ENCODE measurements around the gene MYOF. TPM values are rescaled to one million over a fixed set of nuclear protein-coding genes. Genes with fewer than 3 reads are reported as not detected.
"Not testable (repeated sequence)": the region's sequence is repeated elsewhere in the genome, so short reads cannot be mapped to it uniquely, and the experiment has no call there.

The MYOF gene
- total RNA-seq, 2 experiments from 2014 or later, result 22.1 to 22.8 TPM

GRCh38 chr10:93383562-93383981, 98.6 kb downstream of the MYOF start:
- Mint-ChIP-seq H3K27ac (no peak overlapping the region), H3K4me3 (no peak overlapping the region), H3K27me3 (no peaks in the 10 kb centered on the region), H3K4me1 (peaks cover 34% of the 10 kb centered on the region), H3K36me3 (peaks cover 36% of the 10 kb centered on the region), H3K9me3 (no peaks in the 10 kb centered on the region)
- DNase-seq, result no peak

GRCh38 chr10:93379731-93380575, 102.2 kb downstream of the MYOF start:
- Mint-ChIP-seq H3K36me3 (peaks cover 26% of the 10 kb centered on the region), H3K4me3 (peak overlapping the region; percentile 22), H3K27ac (peak overlapping the region; percentile 96), H3K4me1 (peaks cover 35% of the 10 kb centered on the region), H3K27me3 (peaks cover 3% of the 10 kb centered on the region), H3K9me3 (no peaks in the 10 kb centered on the region)
- DNase-seq, result peak; percentile 53

GRCh38 chr10:93378997-93379730, 103.0 kb downstream of the MYOF start:
- Mint-ChIP-seq H3K9me3 (no peaks in the 10 kb centered on the region), H3K4me1 (peaks cover 35% of the 10 kb centered on the region), H3K27me3 (peaks cover 3% of the 10 kb centered on the region), H3K36me3 (peaks cover 32% of the 10 kb centered on the region), H3K27ac (peak overlapping the region; percentile 96), H3K4me3 (peak overlapping the region; percentile 22)
- peak; percentile 24 for DNase-seq

- Mint-ChIP-seq H3K27me3 (peaks cover 3% of the 10 kb centered on the region), H3K9me3 (no peaks in the 10 kb centered on the region), H3K4me3 (no peak overlapping the region), H3K4me1 (peaks cover 35% of the 10 kb centered on the region), H3K27ac (no peak overlapping the region), H3K36me3 (peaks cover 35% of the 10 kb centered on the region)
- no peak for DNase-seq
Measured at GRCh38 chr10:93378039-93378438, 104.1 kb downstream of the MYOF start.

DNA sequence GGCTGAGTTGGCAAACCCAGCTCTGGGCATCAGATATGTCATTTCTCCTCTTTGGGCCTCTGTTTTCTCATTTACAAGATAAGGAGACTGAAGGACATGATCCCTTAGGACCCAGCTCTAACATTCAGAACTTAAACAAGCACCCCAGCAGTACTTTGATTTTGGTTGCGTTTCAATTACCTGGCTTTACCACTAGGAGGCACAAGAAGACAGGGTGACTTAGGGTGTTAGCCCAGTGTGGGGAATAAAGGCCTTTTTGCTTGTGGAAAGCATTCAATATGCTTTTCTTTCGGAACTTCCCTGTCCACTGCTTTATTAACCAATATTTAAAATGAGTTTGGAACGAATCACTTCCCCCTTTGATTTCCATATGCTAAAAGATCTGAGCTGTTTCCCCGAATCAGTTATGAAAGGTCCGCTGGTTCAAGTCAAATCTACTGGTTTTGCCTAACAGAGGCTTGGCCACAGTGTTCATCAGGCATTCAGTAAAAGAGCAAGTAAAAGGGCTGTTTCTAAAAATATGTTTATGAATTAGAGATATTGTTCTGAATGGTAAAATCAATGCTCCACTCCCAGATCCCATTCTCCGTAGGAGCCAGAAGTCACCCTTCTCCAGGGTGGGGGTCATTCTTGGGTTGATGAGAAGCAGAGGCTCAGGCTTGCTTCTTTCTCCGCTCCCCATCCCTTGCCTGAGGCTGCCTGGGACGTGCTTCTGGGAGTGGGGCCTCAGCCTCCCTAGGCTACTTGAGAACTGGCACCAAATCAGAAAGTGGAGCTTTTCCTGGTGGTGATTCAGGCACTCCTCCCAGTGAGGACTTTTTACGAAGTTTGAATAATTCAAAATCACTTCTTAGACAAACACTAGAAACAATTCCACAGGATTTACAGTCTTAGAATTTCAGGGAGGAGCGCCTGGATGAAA, 105.5 kb downstream of the MYOF start:
- peak; percentile 20 for DNase-seq
- Mint-ChIP-seq H3K27ac (no peak overlapping the region), H3K36me3 (peaks cover 31% of the 10 kb centered on the region), H3K9me3 (no peaks in the 10 kb centered on the region), H3K4me3 (no peak overlapping the region), H3K27me3 (peaks cover 3% of the 10 kb centered on the region), H3K4me1 (peaks cover 35% of the 10 kb centered on the region)

GRCh38 chr10:93370961-93371360, 111.2 kb downstream of the MYOF start:
- Mint-ChIP-seq H3K9me3 (no peaks in the 10 kb centered on the region), H3K27ac (no peak overlapping the region), H3K36me3 (peaks cover 23% of the 10 kb centered on the region), H3K27me3 (no peaks in the 10 kb centered on the region), H3K4me3 (no peak overlapping the region), H3K4me1 (no peaks in the 10 kb centered on the region)
- DNase-seq, result no peak

- Mint-ChIP-seq H3K4me3 (no peak overlapping the region), H3K27ac (no peak overlapping the region), H3K4me1 (peaks cover 2% of the 10 kb centered on the region), H3K9me3 (no peaks in the 10 kb centered on the region), H3K27me3 (no peaks in the 10 kb centered on the region), H3K36me3 (peaks cover 22% of the 10 kb centered on the region)
- no peak for DNase-seq
Measured at GRCh38 chr10:93369588-93370164, 112.5 kb downstream of the MYOF start.

GRCh38 chr10:93368210-93368609, 113.9 kb downstream of the MYOF start:
- Mint-ChIP-seq H3K27ac (no peak overlapping the region), H3K4me3 (no peak overlapping the region), H3K9me3 (no peaks in the 10 kb centered on the region), H3K36me3 (peaks cover 10% of the 10 kb centered on the region), H3K27me3 (no peaks in the 10 kb centered on the region), H3K4me1 (peaks cover 2% of the 10 kb centered on the region)
- no peak for DNase-seq

- Mint-ChIP-seq H3K27ac (no peak overlapping the region), H3K4me3 (no peak overlapping the region), H3K9me3 (no peaks in the 10 kb centered on the region), H3K4me1 (peaks cover 2% of the 10 kb centered on the region), H3K27me3 (no peaks in the 10 kb centered on the region), H3K36me3 (peaks cover 10% of the 10 kb centered on the region)
- DNase-seq, result no peak
Measured at GRCh38 chr10:93367664-93368063, 114.5 kb downstream of the MYOF start.

DNA sequence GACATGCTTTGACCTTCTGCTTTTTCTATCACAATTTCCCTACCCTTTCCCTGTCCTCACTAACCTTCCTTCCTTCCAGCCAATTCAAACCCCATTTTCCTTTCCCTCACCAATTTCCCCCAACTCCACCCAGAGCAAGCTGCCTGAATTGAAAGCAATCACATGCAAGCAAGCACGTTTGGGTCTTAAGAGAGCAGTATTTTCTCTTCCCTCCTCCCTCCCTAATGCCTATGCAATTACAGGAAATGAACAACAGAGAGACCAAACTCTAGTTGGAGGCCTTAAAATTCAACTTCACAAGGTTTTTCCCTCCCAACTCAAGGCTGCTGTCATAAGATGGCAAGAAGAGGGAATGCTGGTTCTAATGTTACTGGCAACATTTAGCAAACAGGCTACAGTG, 117.2 kb downstream of the MYOF start:
- peaks cover 6% of the 10 kb centered on the region for H3K36me3 Mint-ChIP-seq
- H3K27me3 Mint-ChIP-seq, result no peaks in the 10 kb centered on the region
- no peak for DNase-seq
- no peak overlapping the region for H3K4me3 Mint-ChIP-seq
- peaks cover 2% of the 10 kb centered on the region for H3K4me1 Mint-ChIP-seq
- no peak overlapping the region for H3K27ac Mint-ChIP-seq
- H3K9me3 Mint-ChIP-seq, result no peaks in the 10 kb centered on the region

GRCh38 chr10:93363891-93364648, 118.1 kb downstream of the MYOF start:
- Mint-ChIP-seq H3K36me3 (peaks cover 6% of the 10 kb centered on the region), H3K27me3 (no peaks in the 10 kb centered on the region), H3K4me1 (peaks cover 2% of the 10 kb centered on the region), H3K9me3 (no peaks in the 10 kb centered on the region), H3K4me3 (no peak overlapping the region), H3K27ac (no peak overlapping the region)
- no peak for DNase-seq

GRCh38 chr10:93358398-93358797, 123.7 kb downstream of the MYOF start:
- not testable (repeated sequence) for DNase-seq, H3K9me3 Mint-ChIP-seq, H3K27ac Mint-ChIP-seq, H3K4me1 Mint-ChIP-seq, H3K4me3 Mint-ChIP-seq
- Mint-ChIP-seq H3K27me3 (peaks cover 24% of the 10 kb centered on the region), H3K36me3 (peaks cover 21% of the 10 kb centered on the region)

GRCh38 chr10:93357680-93358079, 124.5 kb downstream of the MYOF start:
- Mint-ChIP-seq H3K4me1 (peaks cover 8% of the 10 kb centered on the region), H3K4me3 (no peak overlapping the region), H3K36me3 (peaks cover 21% of the 10 kb centered on the region), H3K9me3 (no peaks in the 10 kb centered on the region), H3K27me3 (peaks cover 26% of the 10 kb centered on the region), H3K27ac (peak overlapping the region; percentile 43)
- DNase-seq, result peak; percentile 15

DNA sequence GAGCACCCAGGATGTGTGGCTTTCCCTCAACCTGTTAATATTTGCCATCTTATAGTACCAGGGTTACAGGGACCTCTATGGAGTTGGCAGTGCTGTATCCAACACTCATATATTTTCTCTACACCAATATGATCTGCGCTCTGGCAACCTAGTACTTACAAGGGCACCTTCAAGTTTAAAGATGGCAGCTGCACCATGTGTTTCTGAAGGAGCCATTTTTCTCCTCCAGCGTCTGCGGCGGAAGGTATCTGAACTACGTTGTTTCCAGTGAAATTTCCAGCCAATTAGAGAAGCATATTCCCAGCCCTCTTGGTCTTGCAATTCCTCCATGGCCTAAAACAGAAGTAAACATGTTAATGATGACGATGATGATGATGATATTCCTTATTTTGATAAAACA, 125.6 kb downstream of the MYOF start:
- DNase-seq, result no peak
- no peak overlapping the region for H3K4me3 Mint-ChIP-seq
- H3K27me3 Mint-ChIP-seq, result peaks cover 30% of the 10 kb centered on the region
- H3K4me1 Mint-ChIP-seq, result peaks cover 8% of the 10 kb centered on the region
- H3K36me3 Mint-ChIP-seq, result peaks cover 21% of the 10 kb centered on the region
- no peaks in the 10 kb centered on the region for H3K9me3 Mint-ChIP-seq
- H3K27ac Mint-ChIP-seq, result no peak overlapping the region

All from activated naive CD8-positive, alpha-beta T cell treated with anti-CD3 and anti-CD28 coated beads for 36 hours (primary cell).